HepG2 (cell line): ENCODE data around the gene ESR2.

Source experiments
- E2F5 ChIP-seq: sonication (generic); formaldehyde crosslinking; conservative IDR thresholded peaks from 2 replicates; pipeline ENCODE4 v1.4.0; 2020; ENCODE audit warnings: missing genetic modification reagents
- RFXANK ChIP-seq: IDR thresholded peaks from 2 replicates; pipeline ENCODE4 v1.6.1; 2016
- SIN3A ChIP-seq: IDR thresholded peaks from 2 replicates; pipeline ENCODE4 v1.6.1; 2011; ENCODE audit warnings: low read depth, mild to moderate bottlenecking, control low read depth, low read length, borderline replicate concordance
- SMC3 ChIP-seq: IDR thresholded peaks from 2 replicates; pipeline ENCODE4 v1.6.1; 2011; ENCODE audit warnings: low read length, improper control_type of control experiment
- USF2 ChIP-seq, 2 experiments: sonication (generic) in 1 of 2; formaldehyde crosslinking in 1 of 2; IDR thresholded peaks; 2 replicates each; pipeline versions ENCODE4 v1.5.1 to v1.6.1; 2011 to 2020; ENCODE audit warnings: borderline replicate concordance in 1 of 2, low read depth in 1 of 2, low read length in 1 of 2, mild to moderate bottlenecking in 1 of 2, missing genetic modification reagents in 1 of 2, moderate library complexity in 1 of 2
- ZNF407 ChIP-seq: sonication (generic); formaldehyde crosslinking; IDR thresholded peaks from one replicate; pipeline ENCODE4 v1.5.1; 2020; ENCODE audit warnings: mild to moderate bottlenecking, missing genetic modification reagents; ENCODE audit errors: not compliant biosample characterization

GRCh38 chr14:64118892-64119291, 175.3 kb downstream of the ESR2 start:
- TF ChIP-seq SMC3 (no peak), RFXANK (CRISPR knock-in tag) (no peak), USF2 (IDR thresholded peaks at IDR 0.05; ENCODE audit: low read depth, low read length) (no peak), USF2 (CRISPR knock-in tag; IDR thresholded peaks at IDR 0.05; ENCODE audit: borderline replicate concordance) (no peak), ZNF407 (CRISPR knock-in tag) (no peak), E2F5 (CRISPR knock-in tag) (no peak), SIN3A (no peak)
